ENCODE results near the gene WDFY3.

DNA sequence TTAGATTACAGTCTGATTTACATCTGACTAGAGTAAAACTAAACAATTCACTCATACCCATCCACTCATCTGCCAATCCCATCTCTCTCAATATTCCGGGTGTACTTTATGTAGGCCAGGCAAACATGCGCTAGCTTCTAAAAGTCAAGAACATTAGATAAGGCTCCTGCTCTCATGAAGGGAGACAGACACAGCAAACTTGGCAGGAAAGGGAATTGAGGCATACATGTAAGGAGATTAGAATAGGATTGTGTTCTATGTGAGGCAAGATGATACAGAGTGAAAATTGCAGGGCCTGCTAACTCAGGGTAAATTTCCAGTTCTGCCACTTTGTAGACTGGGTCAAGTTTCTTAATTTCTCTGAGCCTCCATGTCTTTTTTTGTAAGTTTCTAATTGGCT is 247.8 kb downstream of the WDFY3 start:
- TF ChIP-seq, protein P1, sequence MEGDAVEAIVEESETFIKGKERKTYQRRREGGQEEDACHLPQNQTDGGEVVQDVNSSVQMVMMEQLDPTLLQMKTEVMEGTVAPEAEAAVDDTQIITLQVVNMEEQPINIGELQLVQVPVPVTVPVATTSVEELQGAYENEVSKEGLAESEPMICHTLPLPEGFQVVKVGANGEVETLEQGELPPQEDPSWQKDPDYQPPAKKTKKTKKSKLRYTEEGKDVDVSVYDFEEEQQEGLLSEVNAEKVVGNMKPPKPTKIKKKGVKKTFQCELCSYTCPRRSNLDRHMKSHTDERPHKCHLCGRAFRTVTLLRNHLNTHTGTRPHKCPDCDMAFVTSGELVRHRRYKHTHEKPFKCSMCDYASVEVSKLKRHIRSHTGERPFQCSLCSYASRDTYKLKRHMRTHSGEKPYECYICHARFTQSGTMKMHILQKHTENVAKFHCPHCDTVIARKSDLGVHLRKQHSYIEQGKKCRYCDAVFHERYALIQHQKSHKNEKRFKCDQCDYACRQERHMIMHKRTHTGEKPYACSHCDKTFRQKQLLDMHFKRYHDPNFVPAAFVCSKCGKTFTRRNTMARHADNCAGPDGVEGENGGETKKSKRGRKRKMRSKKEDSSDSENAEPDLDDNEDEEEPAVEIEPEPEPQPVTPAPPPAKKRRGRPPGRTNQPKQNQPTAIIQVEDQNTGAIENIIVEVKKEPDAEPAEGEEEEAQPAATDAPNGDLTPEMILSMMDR (conservative IDR thresholded peaks at IDR 0.05): no peak
- TF ChIP-seq ZFX (IDR thresholded peaks at IDR 0.05): no peak

All from C4-2B (cell line).